Measurements from ENCODE around the gene NPPB.

- TF ChIP-seq CTCF (IDR thresholded peaks at IDR 0.05; ENCODE audit: insufficient read depth, low read length) (no peak), POLR2AphosphoS5 (IDR thresholded peaks at IDR 0.05; ENCODE audit: low read depth) (no peak), REST (IDR thresholded peaks at IDR 0.05; ENCODE audit: insufficient replicate concordance, low read depth) (peak; percentile 96)
These were observed 13.0 kb downstream of the NPPB start for GRCh38 chr1:11845641-11846335.
